Glutamatergic neuron (in vitro differentiated cells): ENCODE results near the gene ELP5. TPM values are rescaled to one million over a fixed set of nuclear protein-coding genes. Genes with fewer than 3 reads are reported as not detected.

ENCODE experiments used
- DNase-seq: peaks from one replicate; pipeline ENCODE4 v3.0.0; 2022
- H3K27ac Mint-ChIP-seq: one replicate; pipeline ENCODE4 v1.8.0; 2020; ENCODE audit warnings: mild to moderate bottlenecking, mixed read lengths, inconsistent platforms; ENCODE audit not compliant: unreplicated experiment
- H3K27me3 Mint-ChIP-seq: one replicate; pipeline ENCODE4 v1.8.0; 2020; ENCODE audit warnings: mild to moderate bottlenecking, moderate library complexity, mixed read lengths, inconsistent platforms; ENCODE audit not compliant: unreplicated experiment
- H3K36me3 Mint-ChIP-seq: one replicate; pipeline ENCODE4 v1.8.0; 2020; ENCODE audit warnings: mild to moderate bottlenecking, mixed read lengths, inconsistent platforms; ENCODE audit not compliant: unreplicated experiment
- H3K4me1 Mint-ChIP-seq: one replicate; pipeline ENCODE4 v1.8.0; 2020; ENCODE audit warnings: mild to moderate bottlenecking, low read depth, mixed read lengths, inconsistent platforms; ENCODE audit not compliant: unreplicated experiment
- H3K4me3 Mint-ChIP-seq: one replicate; pipeline ENCODE4 v1.8.0; 2020; ENCODE audit warnings: mild to moderate bottlenecking, mixed read lengths, inconsistent platforms; ENCODE audit not compliant: unreplicated experiment
- H3K9me3 Mint-ChIP-seq: one replicate; pipeline ENCODE4 v1.8.0; 2020; ENCODE audit warnings: mild to moderate bottlenecking, moderate library complexity, mixed read lengths, inconsistent platforms; ENCODE audit not compliant: unreplicated experiment
- CTCF ChIP-seq: fragments of 200-600 bp; sonication (generic); IDR thresholded peaks from one replicate; pipeline ENCODE4 v1.5.0; 2021; ENCODE audit not compliant: partially characterized antibody, unreplicated experiment
- total RNA-seq: library from RNA; stranded (reverse); fragmentation: NEBNext Ultra II Directional; extraction: Animal tissue kit (Norgen Biotek cat#: 25700); gene quantifications from one replicate; pipeline ENCODE4 v1.2.1, GENCODE V29; 2021; ENCODE audit not compliant: unreplicated experiment

ELP5 gene
- total RNA-seq, 1 donor from 2014 or later = 34.1 TPM

DNA sequence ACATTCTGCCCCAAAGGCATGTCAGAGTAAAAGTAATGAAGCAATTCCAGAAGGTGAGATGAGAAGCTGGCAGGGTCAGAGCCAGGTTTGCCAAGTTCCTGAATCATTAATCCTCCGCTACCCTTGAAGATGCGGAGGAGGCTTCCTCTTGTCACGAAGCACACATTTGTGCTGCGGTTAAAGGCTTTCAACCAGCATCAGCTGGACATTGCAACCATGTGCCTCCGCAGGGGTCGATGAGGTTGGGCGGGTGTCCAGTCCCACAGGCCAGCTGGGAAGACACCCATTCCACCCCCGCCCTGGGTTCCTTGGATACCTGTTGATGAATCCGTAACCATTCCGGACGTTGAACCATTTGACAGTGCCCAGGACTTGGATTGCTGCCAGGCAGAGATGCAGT, 41.1 kb downstream of the ELP5 start:
- no peaks in the 10 kb centered on the region for H3K4me1 Mint-ChIP-seq

DNA sequence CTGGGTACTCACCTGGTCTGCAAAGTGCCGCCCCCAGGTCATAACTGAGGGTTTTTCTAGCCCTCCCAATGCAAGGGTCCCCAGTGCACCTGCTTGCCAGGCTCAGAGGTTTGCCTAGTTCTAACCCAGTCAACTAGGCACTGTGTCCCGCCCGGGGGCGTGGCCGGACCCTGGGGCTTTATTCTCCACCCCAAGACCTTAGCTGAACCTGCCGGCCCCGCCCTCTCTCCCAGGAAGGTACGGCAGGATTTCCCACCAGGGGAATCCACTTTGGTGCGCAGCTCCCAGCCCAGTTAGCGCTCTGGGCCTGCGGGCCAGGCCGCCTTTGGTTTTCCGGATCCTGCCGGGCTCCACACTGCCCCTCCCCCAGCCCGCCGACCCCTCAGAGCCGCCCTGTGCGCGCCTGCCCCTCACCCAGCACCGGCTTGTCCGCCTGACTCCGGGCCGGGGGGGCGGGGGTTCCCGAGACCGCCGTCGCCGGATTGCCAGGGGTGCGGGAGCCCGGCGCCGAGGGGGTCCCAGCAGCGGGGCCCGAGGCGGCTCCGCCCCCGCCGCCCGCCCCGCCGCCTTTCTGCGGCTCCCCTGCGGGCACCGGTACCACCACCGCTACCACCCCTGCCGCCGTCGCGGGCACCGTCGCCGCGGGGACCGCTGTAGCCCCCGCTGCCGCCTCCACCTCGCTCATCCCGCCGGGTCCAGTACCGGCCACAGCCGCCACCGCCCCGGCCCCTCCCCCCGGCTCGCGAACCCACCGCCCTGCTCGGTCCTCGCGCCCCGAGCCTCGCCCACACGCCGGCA, 42.0 kb downstream of the ELP5 start:
- Mint-ChIP-seq H3K36me3 (no peaks in the 10 kb centered on the region), H3K9me3 (peaks cover 8% of the 10 kb centered on the region), H3K4me3 (peak overlapping the region; percentile 66), H3K27ac (no peak overlapping the region), H3K27me3 (peaks cover 22% of the 10 kb centered on the region), H3K4me1 (no peaks in the 10 kb centered on the region)
- peak; percentile 33 for DNase-seq
- TF ChIP-seq CTCF = no peak

More for the DNA sequence above, 41.1 kb downstream of the ELP5 start:
- no peaks in the 10 kb centered on the region for H3K36me3 Mint-ChIP-seq
- no peak for DNase-seq
- H3K9me3 Mint-ChIP-seq = peaks cover 8% of the 10 kb centered on the region
- no peak overlapping the region for H3K27ac Mint-ChIP-seq
- H3K27me3 Mint-ChIP-seq = peaks cover 22% of the 10 kb centered on the region
- no peak for TF ChIP-seq CTCF
- H3K4me3 Mint-ChIP-seq = peak overlapping the region; percentile 66

DNA sequence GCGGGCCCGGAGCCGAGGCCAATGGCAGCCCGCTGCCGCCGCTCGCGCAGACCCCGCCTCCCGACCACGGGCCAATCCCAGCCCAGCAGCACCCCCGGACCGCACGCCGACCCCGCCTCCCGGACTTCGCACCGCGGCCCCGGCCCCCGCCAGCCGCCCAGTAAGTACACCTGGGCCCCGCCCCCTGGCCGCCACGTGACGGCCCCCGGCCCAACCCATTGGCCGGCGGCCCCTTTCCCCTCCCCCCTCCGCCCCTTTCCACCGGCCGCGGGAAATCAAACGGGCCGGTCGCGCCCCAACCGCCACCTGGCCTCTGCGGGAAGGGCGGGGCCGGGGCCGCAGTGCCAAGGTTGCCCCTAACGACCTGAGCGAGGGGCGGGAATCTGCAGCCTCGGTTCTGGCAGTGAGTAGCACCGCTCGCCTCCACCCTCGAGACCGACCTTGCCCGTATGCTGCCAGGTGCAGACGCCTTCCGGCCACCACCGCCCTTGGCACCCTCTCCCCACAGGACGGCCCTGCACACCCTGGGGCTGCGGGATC, 42.7 kb downstream of the ELP5 start, which contains the start of gene YBX2:
Gene YBX2 (minus strand): TSS at position 26 of the 540 bp plus-strand sequence. CDS start 139 bp downstream, outside the sequence.
- Mint-ChIP-seq H3K4me3 (peak within 1 kb of the TSS; percentile 72), H3K27ac (peak within 1 kb of the TSS; percentile 68), H3K36me3 (no peaks in the 10 kb centered on the region), H3K4me1 (no peaks in the 10 kb centered on the region), H3K27me3 (peaks cover 25% of the 10 kb centered on the region), H3K9me3 (peaks cover 8% of the 10 kb centered on the region)
- peak; percentile 83 for DNase-seq
- no peak for TF ChIP-seq CTCF

DNA sequence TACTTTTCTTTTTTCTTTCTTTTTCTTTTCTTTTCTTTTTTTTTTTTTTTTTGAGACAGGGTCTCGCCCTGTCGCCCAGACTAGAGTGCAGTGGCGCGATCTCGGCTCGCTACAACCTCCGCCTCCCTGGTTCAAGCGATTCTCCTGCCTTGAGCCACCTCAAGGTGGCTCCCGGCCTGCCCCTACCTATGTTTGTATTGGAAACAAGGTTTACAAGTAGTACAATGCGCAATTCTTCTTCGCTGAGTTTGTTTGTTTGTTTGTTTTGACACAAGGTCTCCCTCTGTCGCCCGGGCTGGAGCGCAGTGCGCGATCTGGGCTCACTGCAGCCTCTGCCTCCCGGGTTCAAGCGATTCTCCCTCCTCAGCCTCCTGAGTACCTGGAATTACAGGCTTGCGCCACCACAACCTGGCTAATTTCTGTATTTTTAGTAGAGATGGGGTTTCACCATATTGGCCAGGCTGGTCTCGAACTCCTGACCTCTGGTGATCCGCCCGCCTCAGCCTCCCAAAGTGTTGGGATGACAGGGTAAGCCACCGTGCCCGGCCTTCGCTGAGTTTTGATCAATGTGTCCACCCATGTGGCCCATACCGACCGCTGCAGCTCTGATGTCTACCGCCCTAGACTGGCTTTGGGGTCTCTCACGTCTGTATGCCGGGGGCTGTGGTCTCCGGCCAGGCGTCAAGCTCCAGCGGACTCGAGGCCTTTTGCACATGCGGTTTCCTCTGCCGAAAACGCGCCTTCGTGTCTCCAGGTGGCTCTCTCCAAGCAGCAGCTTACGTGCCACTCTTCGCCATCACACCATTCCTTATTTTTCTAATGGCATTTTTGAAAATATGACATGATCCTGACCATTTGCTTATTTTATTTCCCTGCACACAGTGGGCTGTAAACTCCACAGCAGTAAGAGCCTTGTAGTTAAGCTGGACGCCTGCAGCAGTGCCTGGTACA, 43.5 kb downstream of the ELP5 start:
- Mint-ChIP-seq H3K4me1 (no peaks in the 10 kb centered on the region), H3K27me3 (peaks cover 27% of the 10 kb centered on the region), H3K4me3 (peak overlapping the region; percentile 72), H3K27ac (peak overlapping the region; percentile 28), H3K9me3 (peaks cover 8% of the 10 kb centered on the region), H3K36me3 (no peaks in the 10 kb centered on the region)
- no peak for DNase-seq
- TF ChIP-seq CTCF = no peak
